Measurements from ENCODE around the gene RCN2. TPM values are rescaled to one million over a fixed set of nuclear protein-coding genes. Genes with fewer than 3 reads are reported as not detected.

RCN2 gene, protein sequence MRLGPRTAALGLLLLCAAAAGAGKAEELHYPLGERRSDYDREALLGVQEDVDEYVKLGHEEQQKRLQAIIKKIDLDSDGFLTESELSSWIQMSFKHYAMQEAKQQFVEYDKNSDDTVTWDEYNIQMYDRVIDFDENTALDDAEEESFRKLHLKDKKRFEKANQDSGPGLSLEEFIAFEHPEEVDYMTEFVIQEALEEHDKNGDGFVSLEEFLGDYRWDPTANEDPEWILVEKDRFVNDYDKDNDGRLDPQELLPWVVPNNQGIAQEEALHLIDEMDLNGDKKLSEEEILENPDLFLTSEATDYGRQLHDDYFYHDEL
- 76.5 and 91.0 TPM in 2 replicates for total RNA-seq

DNA sequence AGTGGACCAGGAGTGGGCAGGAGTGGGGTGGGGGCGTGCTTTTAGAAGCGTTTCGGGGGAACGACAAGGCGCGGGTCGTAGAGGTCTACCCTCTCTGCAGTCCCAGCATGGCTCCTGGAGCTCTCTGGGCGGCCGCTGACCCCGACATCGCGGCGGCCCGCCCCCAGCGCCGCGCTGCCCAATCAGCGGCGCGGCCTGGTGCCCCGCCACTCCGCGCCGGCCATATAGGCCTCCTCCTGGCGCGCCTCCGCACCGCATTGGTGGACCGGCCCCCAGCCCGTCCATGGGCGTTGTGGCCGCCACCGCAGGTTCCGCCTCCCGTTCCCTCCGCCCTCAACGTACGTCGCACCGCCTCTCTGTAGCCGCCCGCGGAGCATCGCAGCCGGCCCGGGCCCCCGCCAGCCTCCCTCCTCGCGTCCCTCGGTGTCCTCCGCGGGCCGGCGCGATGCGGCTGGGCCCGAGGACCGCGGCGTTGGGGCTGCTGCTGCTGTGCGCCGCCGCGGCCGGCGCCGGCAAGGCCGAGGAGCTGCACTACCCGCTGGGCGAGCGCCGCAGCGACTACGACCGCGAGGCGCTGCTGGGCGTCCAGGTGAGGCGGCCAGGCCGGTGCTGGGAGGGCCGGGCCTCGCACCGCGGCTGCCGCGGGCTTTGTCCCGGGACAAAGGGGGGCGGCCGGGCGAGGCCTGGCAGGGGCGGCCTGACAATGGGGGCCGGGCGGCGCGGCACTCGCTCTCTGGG, at the start of gene RCN2:
Gene RCN2 (plus strand): TSS at position 353 of the 738 bp plus-strand sequence. CDS start 93 bp downstream, at position 446.

DNA sequence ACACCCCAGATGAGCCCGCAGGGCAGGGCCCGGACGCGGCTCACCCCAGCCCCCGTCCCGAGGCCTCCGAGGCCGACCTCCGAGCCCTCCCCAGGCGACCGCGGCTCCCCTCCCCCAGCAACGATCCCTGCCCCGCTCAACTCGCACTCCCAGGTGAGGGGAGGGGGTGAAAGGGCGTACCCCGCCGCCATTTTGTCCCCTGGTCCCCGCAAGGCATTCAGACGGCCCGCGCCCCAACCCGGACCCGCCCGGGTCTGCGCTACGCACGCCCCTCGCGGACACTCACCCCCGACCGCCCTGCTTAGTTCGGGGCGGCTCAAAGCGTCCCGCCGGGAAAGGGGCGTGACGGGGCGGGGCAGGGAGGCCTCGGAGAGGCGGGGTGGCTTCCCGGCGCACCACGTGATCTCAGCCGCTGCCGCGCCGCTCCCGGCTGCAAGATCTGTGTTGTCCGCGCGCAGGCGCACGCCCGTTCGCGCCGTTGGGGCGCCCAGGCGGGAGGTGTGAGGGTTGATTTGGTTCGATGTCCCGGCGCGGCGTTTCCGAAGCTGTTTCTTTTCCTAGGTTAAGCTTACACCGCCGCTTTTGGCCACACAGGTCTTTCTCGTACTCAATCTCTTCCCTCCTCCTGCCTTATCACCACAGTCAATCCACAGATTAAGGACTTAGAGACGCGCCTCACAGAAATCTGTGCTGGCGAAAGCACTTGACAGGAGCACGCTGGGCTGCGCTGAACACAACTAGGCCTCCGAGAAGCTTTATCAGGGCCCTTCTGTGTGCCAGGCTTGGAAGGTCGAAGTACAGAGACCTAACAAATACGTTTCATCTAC, 26.3 kb upstream of the RCN2 start, which contains the start of gene SCAPER:
Gene SCAPER (minus strand): TSS at position 328 of the 827 bp plus-strand sequence. CDS start 21,523 bp downstream, outside the sequence.

DNA sequence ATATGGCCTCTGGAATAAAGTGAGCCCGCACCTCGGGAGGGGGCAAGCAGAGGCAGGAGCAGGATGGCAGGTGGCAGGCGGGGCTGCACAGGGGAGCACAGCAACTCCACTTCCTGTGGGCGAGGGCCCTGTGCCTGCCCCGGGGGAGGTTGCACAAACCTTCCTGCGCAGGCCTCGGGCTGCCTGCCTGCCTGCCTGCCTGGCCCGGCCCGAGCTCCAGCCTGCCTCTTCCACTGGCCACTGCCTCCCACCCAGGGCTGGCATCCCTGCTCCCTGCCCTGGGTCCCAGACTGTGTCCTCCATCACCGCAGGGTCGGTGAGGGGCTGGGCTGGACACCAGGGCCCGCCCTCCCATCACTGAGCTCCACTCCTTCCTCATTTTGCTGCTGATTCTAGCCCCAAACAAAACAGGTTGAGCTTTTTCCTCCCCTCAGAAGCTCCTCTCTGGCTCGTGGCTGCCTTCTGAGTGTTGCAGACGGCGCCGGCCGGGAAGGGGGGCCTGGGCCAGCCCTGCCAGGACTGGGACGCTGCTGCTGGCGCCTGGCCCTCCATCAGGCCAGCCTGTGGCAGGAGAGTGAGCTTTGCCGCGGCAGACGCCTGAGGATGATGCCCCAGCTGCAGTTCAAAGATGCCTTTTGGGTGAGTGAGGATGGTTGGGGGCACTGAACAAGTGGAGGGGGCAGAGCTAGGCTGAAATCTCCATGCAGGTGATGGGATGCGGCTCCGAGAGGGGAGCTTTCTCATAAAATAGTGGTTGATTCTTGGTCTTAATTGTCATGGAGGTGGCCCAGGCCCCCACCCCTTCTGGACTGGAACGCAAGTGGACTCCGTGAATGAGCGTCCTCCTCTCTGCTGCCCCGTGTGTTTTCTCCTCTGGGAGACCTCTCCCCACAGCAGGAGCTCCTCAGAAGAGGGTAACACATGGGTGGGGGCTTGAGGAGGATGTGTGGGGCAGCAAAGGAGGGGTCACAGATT, 63.7 kb downstream of the RCN2 start, which contains the start of gene PSTPIP1:
Gene PSTPIP1 (plus strand): TSS at position 156 of the 975 bp plus-strand sequence. CDS start 448 bp downstream, at position 604.

Small RNA genes within 50 kb of the gene (small RNA-seq; reads per million reads assigned to genes)
- not detected for gene RN7SL278P

Other genes with a start within 250 kb of the RCN2 start
- 13.7 and 15.9 TPM in 2 replicates for gene SCAPER, start 26.4 kb upstream of the RCN2 start, total RNA-seq
- 0.36 and 1.9 TPM in 2 replicates for gene PSTPIP1, start 63.4 kb downstream of the RCN2 start, total RNA-seq
- 261 and 343 TPM in 2 replicates for gene TSPAN3, start 139.4 kb downstream of the RCN2 start, total RNA-seq